Measurements from ENCODE around the gene SMAD4. TPM values are rescaled to one million over a fixed set of nuclear protein-coding genes. Genes with fewer than 3 reads are reported as not detected.
"Not testable (repeated sequence)": the region's sequence is repeated elsewhere in the genome, so short reads cannot be mapped to it uniquely, and the experiment has no call there.

The SMAD4 gene
- total RNA-seq, 1 donor from 2014 or later, result 80.1 TPM

- DNase-seq (ENCODE audit: extremely low read depth, low read depth, low spot score), result no peak
Observed at GRCh38 chr18:51066273-51066672, 36.3 kb downstream of the SMAD4 start.

- DNase-seq (ENCODE audit: extremely low read depth, low read depth, low spot score), result no peak
Observed at GRCh38 chr18:51068105-51068504, 38.1 kb downstream of the SMAD4 start.

- DNase-seq (ENCODE audit: extremely low read depth, low read depth, low spot score), result no peak
Observed at GRCh38 chr18:51069885-51070284, 39.9 kb downstream of the SMAD4 start.

- DNase-seq (ENCODE audit: extremely low read depth, low read depth, low spot score), result no peak
Observed at GRCh38 chr18:51070545-51070944, 40.5 kb downstream of the SMAD4 start.

GRCh38 chr18:51072586-51073313 is 42.7 kb downstream of the SMAD4 start:
- DNase-seq (ENCODE audit: extremely low read depth, low read depth, low spot score), result no peak

- DNase-seq (ENCODE audit: extremely low read depth, low read depth, low spot score), result no peak
Observed at GRCh38 chr18:51074605-51075004, 44.6 kb downstream of the SMAD4 start.

GRCh38 chr18:51076503-51076902 is 46.5 kb downstream of the SMAD4 start:
- no peak for DNase-seq (ENCODE audit: extremely low read depth, low read depth, low spot score)

- no peak for DNase-seq (ENCODE audit: extremely low read depth, low read depth, low spot score)
Observed at GRCh38 chr18:51077217-51077616, 47.2 kb downstream of the SMAD4 start.

GRCh38 chr18:51078026-51078425 is 48.0 kb downstream of the SMAD4 start:
- no peak for DNase-seq (ENCODE audit: extremely low read depth, low read depth, low spot score)

- peak; percentile 16 for DNase-seq (ENCODE audit: extremely low read depth, low read depth, low spot score)
Observed at GRCh38 chr18:51082571-51083267, 52.7 kb downstream of the SMAD4 start.

- DNase-seq (ENCODE audit: extremely low read depth, low read depth, low spot score), result no peak
Observed at GRCh38 chr18:51083398-51083797, 53.4 kb downstream of the SMAD4 start.

- no peak for DNase-seq (ENCODE audit: extremely low read depth, low read depth, low spot score)
Observed at GRCh38 chr18:51088410-51088809, 58.4 kb downstream of the SMAD4 start.

GRCh38 chr18:51089691-51090090 is 59.7 kb downstream of the SMAD4 start:
- no peak for DNase-seq (ENCODE audit: extremely low read depth, low read depth, low spot score)

- no peak for DNase-seq (ENCODE audit: extremely low read depth, low read depth, low spot score)
Observed at GRCh38 chr18:51091270-51091669, 61.3 kb downstream of the SMAD4 start.

GRCh38 chr18:51092117-51092516 is 62.1 kb downstream of the SMAD4 start:
- no peak for DNase-seq (ENCODE audit: extremely low read depth, low read depth, low spot score)

- not testable (repeated sequence) for DNase-seq (ENCODE audit: extremely low read depth, low read depth, low spot score)
Observed at GRCh38 chr18:51092967-51093366, 63.0 kb downstream of the SMAD4 start.

GRCh38 chr18:51097021-51097822 is 67.2 kb downstream of the SMAD4 start:
- no peak for DNase-seq (ENCODE audit: extremely low read depth, low read depth, low spot score)

GRCh38 chr18:51098082-51098481 is 68.1 kb downstream of the SMAD4 start:
- no peak for DNase-seq (ENCODE audit: extremely low read depth, low read depth, low spot score)

GRCh38 chr18:51098513-51098912 is 68.5 kb downstream of the SMAD4 start:
- DNase-seq (ENCODE audit: extremely low read depth, low read depth, low spot score), result no peak

GRCh38 chr18:51100385-51101120 is 70.5 kb downstream of the SMAD4 start:
- DNase-seq (ENCODE audit: extremely low read depth, low read depth, low spot score), result no peak

GRCh38 chr18:51107082-51107481 is 77.1 kb downstream of the SMAD4 start:
- DNase-seq (ENCODE audit: extremely low read depth, low read depth, low spot score), result no peak

Measured in glomerular endothelial cell (primary cell).